Measurements from ENCODE around the gene SIRT2. TPM values are rescaled to one million over a fixed set of nuclear protein-coding genes. Genes with fewer than 3 reads are reported as not detected.
A peak's percentile ranks its signal among the peaks of the same experiment; 100 is the strongest.

SIRT2 gene
- total and polyA plus RNA-seq, 2 of the 13 experiments (the other 11 are each of a cell fraction or from before 2014, with no cell fraction given), result 22.3 to 26.1 TPM

- TF ChIP-seq ZNF879 (CRISPR knock-in tag; IDR thresholded peaks at IDR 0.05), result peak; percentile 34; the same call in 1 of the 2 replicates
- peak; percentile 62 for TF ChIP-seq HNRNPLL (IDR thresholded peaks at IDR 0.05; ENCODE audit: low read depth, low read length, poor library complexity, severe bottlenecking)
- no peak for TF ChIP-seq ARNTL (CRISPR knock-in tag; IDR thresholded peaks at IDR 0.05)
- peak; percentile 100 for TF ChIP-seq ZKSCAN1 (IDR thresholded peaks at IDR 0.05; ENCODE audit: low read length)
- 0 out of 2 replicates have a peak, but pooled peaks have one; percentile 33 for TF ChIP-seq BRD4 (CRISPR knock-in tag; IDR thresholded peaks at IDR 0.05)
- peak; percentile 59; the same call in 1 of the 2 replicates for TF ChIP-seq ZNF83 (CRISPR knock-in tag; IDR thresholded peaks at IDR 0.05; ENCODE audit: borderline replicate concordance)
- no peak; the same call in 1 of the 2 replicates for TF ChIP-seq NFE2 (CRISPR knock-in tag; IDR thresholded peaks at IDR 0.05)
- no peak for TF ChIP-seq TERF1 (CRISPR knock-in tag; IDR thresholded peaks at IDR 0.05)
- no peak for TF ChIP-seq ZSCAN12 (CRISPR knock-in tag; IDR thresholded peaks at IDR 0.05)
- TF ChIP-seq FOXA1 (IDR thresholded peaks at IDR 0.05), result no peak
- no peak for TF ChIP-seq FOXA1 (CRISPR knock-in tag; IDR thresholded peaks at IDR 0.05)
- TF ChIP-seq ZNF501 (CRISPR knock-in tag; IDR thresholded peaks at IDR 0.05), result peak; percentile 91
- TF ChIP-seq TEF (CRISPR knock-in tag; IDR thresholded peaks at IDR 0.05), result no peak
- TF ChIP-seq ZNF597 (CRISPR knock-in tag; IDR thresholded peaks at IDR 0.05), result no peak
- TF ChIP-seq ZNF260 (CRISPR knock-in tag; IDR thresholded peaks at IDR 0.05; ENCODE audit: borderline replicate concordance, low read depth), result no peak
- TF ChIP-seq PATZ1 (CRISPR knock-in tag; IDR thresholded peaks at IDR 0.05), result peak; percentile 20; the same call in 1 of the 2 replicates
- TF ChIP-seq ATM (IDR thresholded peaks at IDR 0.05; ENCODE audit: borderline replicate concordance), result no peak
- TF ChIP-seq SMAD1 (CRISPR knock-in tag; IDR thresholded peaks at IDR 0.05; ENCODE audit: borderline replicate concordance, low read depth), result no peak
- TF ChIP-seq ZNF740 (CRISPR knock-in tag; IDR thresholded peaks at IDR 0.05), result no peak
- no peak for TF ChIP-seq CERS6 (CRISPR knock-in tag; IDR thresholded peaks at IDR 0.05)
- TF ChIP-seq ZFP41 (CRISPR knock-in tag; IDR thresholded peaks at IDR 0.05; ENCODE audit: borderline replicate concordance), result no peak
- TF ChIP-seq ZSCAN31 (CRISPR knock-in tag; IDR thresholded peaks at IDR 0.05; ENCODE audit: low read depth), result no peak
Measured at GRCh38 chr19:38929929-38930775, 30.7 kb upstream of the SIRT2 start, which contains the start of gene SARS2 (continued).

Data from HepG2 (cell line).